ENCODE measurements around the gene SLC12A6.

GRCh38 chr15:34209421-34210282 is 127.9 kb downstream of the SLC12A6 start, which contains the start of gene KATNBL1:
- TF ChIP-seq POLR2AphosphoS5 (IDR thresholded peaks at IDR 0.05; ENCODE audit: insufficient read depth in 1 of 2, low read depth in 1 of 2) (peak; percentile 80 to 81), POLR2A (IDR thresholded peaks at IDR 0.05) (peak; percentile 28 to 75)
